HepG2 (cell line): ENCODE measurements around the gene SFXN5. TPM values are rescaled to one million over a fixed set of nuclear protein-coding genes. Genes with fewer than 3 reads are reported as not detected.
A peak's percentile ranks its signal among the peaks of the same experiment; 100 is the strongest.

Experiments
- ARID2 ChIP-seq: sonication (generic); formaldehyde crosslinking; IDR thresholded peaks from 2 replicates; pipeline ENCODE4 v1.8.1; 2022; ENCODE audit warnings: mild to moderate bottlenecking, missing genetic modification reagents, borderline replicate concordance
- CCDC6 ChIP-seq: sonication (generic); formaldehyde crosslinking; IDR thresholded peaks from 2 replicates; pipeline ENCODE4 v1.8.1; 2022; ENCODE audit warnings: mild to moderate bottlenecking, missing genetic modification reagents, moderate library complexity
- FOXC1 ChIP-seq: sonication (generic); formaldehyde crosslinking; IDR thresholded peaks from 2 replicates; pipeline ENCODE4 v1.8.0; 2022; ENCODE audit warnings: mild to moderate bottlenecking, missing genetic modification reagents, borderline replicate concordance
- GTF2F1 ChIP-seq: fragments of 150-350 bp; IDR thresholded peaks from 2 replicates; pipeline ENCODE4 v1.6.1; 2014; ENCODE audit warnings: low read length
- HNRNPH1 ChIP-seq: fragments of 200-400 bp; formaldehyde crosslinking; optimal IDR thresholded peaks from 2 replicates; pipeline ENCODE3; 2017; ENCODE audit warnings: mild to moderate bottlenecking, low read depth, low read length
- JARID2 ChIP-seq: sonication (generic); formaldehyde crosslinking; IDR thresholded peaks from 2 replicates; pipeline ENCODE4 v1.8.1; 2023; ENCODE audit warnings: missing genetic modification reagents, inconsistent platforms; ENCODE audit not compliant: insufficient replicate concordance
- JDP2 ChIP-seq: sonication (generic); formaldehyde crosslinking; IDR thresholded peaks from 2 replicates; pipeline ENCODE4 v1.8.1; 2022; ENCODE audit warnings: missing genetic modification reagents, borderline replicate concordance
- MXD4 ChIP-seq: IDR thresholded peaks from 2 replicates; pipeline ENCODE4 v1.6.1; 2016; ENCODE audit warnings: mild to moderate bottlenecking, missing biosample characterization, missing genetic modification reagents
- NFE2 ChIP-seq: sonication (generic); formaldehyde crosslinking; IDR thresholded peaks from 2 replicates; pipeline ENCODE4 v1.4.0; 2020; ENCODE audit warnings: missing genetic modification reagents
- NR2F2 ChIP-seq: IDR thresholded peaks from 2 replicates; pipeline ENCODE4 v1.6.1; 2012; ENCODE audit warnings: low read depth, inconsistent platforms, borderline replicate concordance
- REL ChIP-seq: sonication (generic); formaldehyde crosslinking; conservative IDR thresholded peaks from 2 replicates; pipeline ENCODE4 v1.8.0; 2022; ENCODE audit warnings: mild to moderate bottlenecking, missing genetic modification reagents, moderate library complexity
- REPIN1 ChIP-seq: sonication (generic); formaldehyde crosslinking; IDR thresholded peaks from 2 replicates; pipeline ENCODE4 v1.8.0; 2022; ENCODE audit warnings: missing genetic modification reagents, low read depth, mild to moderate bottlenecking, borderline replicate concordance
- SNRNP70 ChIP-seq: fragments of 200-400 bp; formaldehyde crosslinking; IDR thresholded peaks from 2 replicates; pipeline ENCODE4 v1.6.1; 2017; ENCODE audit warnings: mild to moderate bottlenecking, low read depth, low read length, moderate library complexity
- SSRP1 ChIP-seq: IDR thresholded peaks from 2 replicates; pipeline ENCODE4 v1.6.1; 2016; ENCODE audit warnings: control low read depth
- TBX3 ChIP-seq: fragments of 450-650 bp; IDR thresholded peaks from 2 replicates; pipeline ENCODE4 v1.6.1; 2017; ENCODE audit warnings: antibody characterized with exemption, mild to moderate bottlenecking, inconsistent platforms, borderline replicate concordance
- ZBTB33 ChIP-seq: sonication (generic); formaldehyde crosslinking; IDR thresholded peaks from 2 replicates; pipeline ENCODE4 v1.4.0; 2020; ENCODE audit warnings: missing genetic modification reagents
- ZBTB7A ChIP-seq: sonication (generic); formaldehyde crosslinking; IDR thresholded peaks from 2 replicates; pipeline ENCODE4 v1.8.0; 2022; ENCODE audit warnings: mild to moderate bottlenecking, missing genetic modification reagents
- ZNF124 ChIP-seq: sonication (generic); formaldehyde crosslinking; IDR thresholded peaks from 2 replicates; pipeline ENCODE4 v1.4.0; 2020; ENCODE audit warnings: missing genetic modification reagents
- ZNF652 ChIP-seq: IDR thresholded peaks from 2 replicates; pipeline ENCODE4 v1.6.1; 2016; ENCODE audit warnings: low read depth, borderline replicate concordance
- ZNF768 ChIP-seq: sonication (generic); formaldehyde crosslinking; IDR thresholded peaks from 2 replicates; pipeline ENCODE4 v1.4.0; 2020; ENCODE audit warnings: missing genetic modification reagents
- ZNF776 ChIP-seq: sonication (generic); formaldehyde crosslinking; IDR thresholded peaks from 2 replicates; pipeline ENCODE4 v1.4.0; 2020; ENCODE audit warnings: mild to moderate bottlenecking, missing genetic modification reagents
- polyA plus RNA-seq, 8 experiments: library from polyadenylated mRNA; depleted of rRNA in 3 of 8; stranded (reverse) in 7 of 8; unstranded in 1 of 8; fragments of >200 nt; fragmentation: Illumina TruSeq in 4 of 8; extraction: Trizol in 4 of 8; gene quantifications; 2 replicates each; pipeline versions ENCODE4 v1.2.1 to v1.2.3, GENCODE V29; 2011 to 2016; ENCODE audit warnings: low read depth in 4 of 8, missing spikeins in 1 of 8, mixed read lengths in 1 of 8; ENCODE audit not compliant: insufficient read depth in 1 of 8
- total RNA-seq, 5 experiments: library from RNA; depleted of rRNA; stranded (reverse); fragments of >200 nt; fragmentation: Illumina TruSeq; extraction: Trizol; gene quantifications; 2 replicates each; pipeline ENCODE4 v1.2.3, GENCODE V29; 2016; ENCODE audit warnings: low read depth in 1 of 5
- TF ChIP-seq, protein P1 (sequence below): sonication (generic); formaldehyde crosslinking; IDR thresholded peaks from 2 replicates; pipeline ENCODE4 v1.5.0; 2020; ENCODE audit warnings: mild to moderate bottlenecking, missing genetic modification reagents
- TF ChIP-seq, protein P2 (sequence below): sonication (generic); formaldehyde crosslinking; IDR thresholded peaks from 2 replicates; pipeline ENCODE4 v1.8.0; 2022; ENCODE audit warnings: missing genetic modification reagents, mild to moderate bottlenecking, borderline replicate concordance

The SFXN5 gene
- total and polyA plus RNA-seq, 2 of the 13 experiments (the other 11 are each of a cell fraction or from before 2014, with no cell fraction given), result 34.9 to 37.4 TPM

DNA sequence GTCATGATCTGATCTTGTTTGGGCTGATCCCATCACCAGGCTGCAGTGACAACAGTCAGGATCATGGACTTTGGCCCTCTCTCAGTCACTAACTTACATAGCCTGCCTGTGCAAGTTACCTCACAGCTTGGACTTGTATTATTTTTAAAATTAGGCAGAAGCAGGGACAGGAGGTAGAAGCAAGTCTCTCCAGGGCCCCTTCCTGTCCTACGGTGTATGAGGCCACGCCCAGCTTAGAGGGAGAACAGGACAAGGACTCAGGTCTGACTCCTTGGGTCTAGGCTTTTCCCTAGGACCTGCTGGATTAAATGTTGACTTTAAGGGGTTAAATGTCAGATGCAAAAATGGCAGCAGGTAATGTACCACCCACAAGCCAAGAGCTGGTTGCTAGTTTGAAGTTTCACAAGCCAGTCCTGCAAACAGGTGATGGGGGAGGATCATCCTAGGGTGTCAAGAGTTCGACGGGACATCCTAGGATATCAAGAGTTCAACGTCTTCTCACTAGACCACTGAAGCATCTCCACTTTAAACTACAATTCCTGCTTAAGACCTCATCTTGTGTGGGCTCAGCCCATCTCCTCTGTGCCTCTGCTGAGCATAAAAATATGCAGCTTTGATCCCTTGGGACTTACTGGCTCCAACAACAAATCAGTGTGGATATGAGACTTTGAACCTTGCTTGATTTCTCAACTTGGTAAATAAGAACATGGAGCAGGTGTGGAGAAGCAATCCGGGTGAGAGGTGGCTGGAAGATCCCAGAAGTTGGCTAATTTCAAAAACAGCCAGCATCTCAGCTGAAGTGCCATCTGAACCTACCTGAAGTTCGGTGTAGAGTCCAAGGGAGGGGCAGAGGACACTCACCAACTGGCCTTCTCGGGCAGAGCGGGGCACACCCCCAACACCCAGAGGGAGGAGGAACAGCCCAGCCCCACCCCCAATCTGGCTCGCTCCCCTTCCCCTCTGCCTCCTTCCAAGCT lies 39.5 kb downstream of the SFXN5 start (continued):
- TF ChIP-seq JDP2 (CRISPR knock-in tag) (no peak), NFE2 (CRISPR knock-in tag) (no peak), SNRNP70 (no peak), ZNF652 (peak; percentile 95), ZBTB33 (CRISPR knock-in tag) (0 out of 2 replicates have a peak, but pooled peaks have one; percentile 20), ZNF768 (CRISPR knock-in tag) (no peak), REPIN1 (CRISPR knock-in tag) (peak; percentile 85), ZBTB7A (CRISPR knock-in tag) (no peak), ARID2 (CRISPR knock-in tag) (peak; percentile 42; the same call in 1 of the 2 replicates), ZNF776 (CRISPR knock-in tag) (0 out of 2 replicates have a peak, but pooled peaks have one; percentile 43), REL (no peak), FOXC1 (CRISPR knock-in tag) (peak; percentile 84), GTF2F1 (no peak), MXD4 (CRISPR knock-in tag) (peak; percentile 55; the same call in 1 of the 2 replicates), JARID2 (CRISPR knock-in tag) (no peak), CCDC6 (0 out of 2 replicates have a peak, but pooled peaks have one; percentile 58), ZNF124 (CRISPR knock-in tag) (peak; percentile 54; the same call in 1 of the 2 replicates), HNRNPH1 (no peak), NR2F2 (peak; percentile 73; the same call in 1 of the 2 replicates), SSRP1 (peak; percentile 95; the same call in 1 of the 2 replicates), TBX3 (peak; percentile 89)
- TF ChIP-seq, protein P1, sequence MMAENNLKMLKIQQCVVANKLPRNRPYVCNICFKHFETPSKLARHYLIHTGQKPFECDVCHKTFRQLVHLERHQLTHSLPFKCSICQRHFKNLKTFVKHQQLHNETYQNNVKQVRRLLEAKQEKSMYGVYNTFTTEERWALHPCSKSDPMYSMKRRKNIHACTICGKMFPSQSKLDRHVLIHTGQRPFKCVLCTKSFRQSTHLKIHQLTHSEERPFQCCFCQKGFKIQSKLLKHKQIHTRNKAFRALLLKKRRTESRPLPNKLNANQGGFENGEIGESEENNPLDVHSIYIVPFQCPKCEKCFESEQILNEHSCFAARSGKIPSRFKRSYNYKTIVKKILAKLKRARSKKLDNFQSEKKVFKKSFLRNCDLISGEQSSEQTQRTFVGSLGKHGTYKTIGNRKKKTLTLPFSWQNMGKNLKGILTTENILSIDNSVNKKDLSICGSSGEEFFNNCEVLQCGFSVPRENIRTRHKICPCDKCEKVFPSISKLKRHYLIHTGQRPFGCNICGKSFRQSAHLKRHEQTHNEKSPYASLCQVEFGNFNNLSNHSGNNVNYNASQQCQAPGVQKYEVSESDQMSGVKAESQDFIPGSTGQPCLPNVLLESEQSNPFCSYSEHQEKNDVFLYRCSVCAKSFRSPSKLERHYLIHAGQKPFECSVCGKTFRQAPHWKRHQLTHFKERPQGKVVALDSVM, result peak; percentile 70
- TF ChIP-seq, protein P2, sequence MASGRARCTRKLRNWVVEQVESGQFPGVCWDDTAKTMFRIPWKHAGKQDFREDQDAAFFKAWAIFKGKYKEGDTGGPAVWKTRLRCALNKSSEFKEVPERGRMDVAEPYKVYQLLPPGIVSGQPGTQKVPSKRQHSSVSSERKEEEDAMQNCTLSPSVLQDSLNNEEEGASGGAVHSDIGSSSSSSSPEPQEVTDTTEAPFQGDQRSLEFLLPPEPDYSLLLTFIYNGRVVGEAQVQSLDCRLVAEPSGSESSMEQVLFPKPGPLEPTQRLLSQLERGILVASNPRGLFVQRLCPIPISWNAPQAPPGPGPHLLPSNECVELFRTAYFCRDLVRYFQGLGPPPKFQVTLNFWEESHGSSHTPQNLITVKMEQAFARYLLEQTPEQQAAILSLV (CRISPR knock-in tag), result 0 out of 2 replicates have a peak, but pooled peaks have one; percentile 17
